HepG2 (cell line): ENCODE measurements around the gene NAMPT. TPM values are rescaled to one million over a fixed set of nuclear protein-coding genes. Genes with fewer than 3 reads are reported as not detected.

Source experiments
- ADNP ChIP-seq: sonication (generic); formaldehyde crosslinking; IDR thresholded peaks from 2 replicates; pipeline ENCODE4 v1.4.0; 2020; ENCODE audit warnings: missing genetic modification reagents
- BRD4 ChIP-seq: sonication (generic); formaldehyde crosslinking; IDR thresholded peaks from 2 replicates; pipeline ENCODE4 v1.4.0; 2020; ENCODE audit warnings: missing genetic modification reagents
- GFI1 ChIP-seq: sonication (generic); formaldehyde crosslinking; IDR thresholded peaks from 2 replicates; pipeline ENCODE4 v1.5.0; 2020; ENCODE audit warnings: missing genetic modification reagents, mild to moderate bottlenecking, borderline replicate concordance
- GLI4 ChIP-seq: sonication (generic); formaldehyde crosslinking; IDR thresholded peaks from 2 replicates; pipeline ENCODE4 v1.5.1; 2020; ENCODE audit warnings: missing genetic modification reagents, mild to moderate bottlenecking, moderate library complexity, borderline replicate concordance
- MXD3 ChIP-seq: IDR thresholded peaks from 2 replicates; pipeline ENCODE4 v1.6.1; 2016; ENCODE audit warnings: mild to moderate bottlenecking, missing biosample characterization, missing genetic modification reagents
- PRMT3 ChIP-seq: sonication (generic); formaldehyde crosslinking; IDR thresholded peaks from 2 replicates; pipeline ENCODE4 v1.8.1; 2022; ENCODE audit warnings: low read depth, mild to moderate bottlenecking, moderate library complexity, missing genetic modification reagents, borderline replicate concordance
- SOX5 ChIP-seq: IDR thresholded peaks from 2 replicates; pipeline ENCODE4 v1.6.1; 2016; ENCODE audit warnings: borderline replicate concordance
- TEAD3 ChIP-seq: optimal IDR thresholded peaks from 2 replicates; pipeline ENCODE3; 2016; ENCODE audit warnings: borderline replicate concordance
- TOE1 ChIP-seq: sonication (generic); formaldehyde crosslinking; IDR thresholded peaks from 2 replicates; pipeline ENCODE4 v1.4.0; 2020; ENCODE audit warnings: mild to moderate bottlenecking, missing genetic modification reagents
- XBP1 ChIP-seq: sonication (generic); formaldehyde crosslinking; IDR thresholded peaks from 2 replicates; pipeline ENCODE4 v1.5.0; 2020; ENCODE audit warnings: missing genetic modification reagents
- ZBTB39 ChIP-seq: sonication (generic); formaldehyde crosslinking; IDR thresholded peaks from 2 replicates; pipeline ENCODE4 v1.5.0; 2020; ENCODE audit warnings: missing genetic modification reagents
- ZBTB43 ChIP-seq: sonication (generic); formaldehyde crosslinking; conservative IDR thresholded peaks from 2 replicates; pipeline ENCODE4 v1.4.0; 2020; ENCODE audit warnings: missing genetic modification reagents
- ZMAT3 ChIP-seq: sonication (generic); formaldehyde crosslinking; conservative IDR thresholded peaks from 2 replicates; pipeline ENCODE4 v1.7.0; 2021; ENCODE audit warnings: missing genetic modification reagents
- ZNF230 ChIP-seq: sonication (generic); formaldehyde crosslinking; IDR thresholded peaks from 2 replicates; pipeline ENCODE4 v1.4.0; 2020; ENCODE audit warnings: mild to moderate bottlenecking, missing genetic modification reagents
- ZNF292 ChIP-seq: sonication (generic); formaldehyde crosslinking; IDR thresholded peaks from 2 replicates; pipeline ENCODE4 v1.8.1; 2022; ENCODE audit warnings: mild to moderate bottlenecking, low read depth, missing genetic modification reagents, borderline replicate concordance
- ZNF362 ChIP-seq: sonication (generic); formaldehyde crosslinking; IDR thresholded peaks from 2 replicates; pipeline ENCODE4 v1.4.0; 2020; ENCODE audit warnings: missing genetic modification reagents, mild to moderate bottlenecking, borderline replicate concordance
- ZNF530 ChIP-seq: sonication (generic); formaldehyde crosslinking; IDR thresholded peaks from 2 replicates; pipeline ENCODE4 v1.5.0; 2020; ENCODE audit warnings: low read depth, mild to moderate bottlenecking, missing genetic modification reagents
- ZNF891 ChIP-seq: sonication (generic); formaldehyde crosslinking; IDR thresholded peaks from 2 replicates; pipeline ENCODE4 v1.5.0; 2020; ENCODE audit warnings: mild to moderate bottlenecking, missing genetic modification reagents
- ZSCAN30 ChIP-seq: sonication (generic); formaldehyde crosslinking; IDR thresholded peaks from 2 replicates; pipeline ENCODE4 v1.5.0; 2020; ENCODE audit warnings: mild to moderate bottlenecking, missing genetic modification reagents
- polyA plus RNA-seq, 8 experiments: library from polyadenylated mRNA; depleted of rRNA in 3 of 8; stranded (reverse) in 7 of 8; unstranded in 1 of 8; fragments of >200 nt; fragmentation: Illumina TruSeq in 4 of 8; extraction: Trizol in 4 of 8; gene quantifications; 2 replicates each; pipeline versions ENCODE4 v1.2.1 to v1.2.3, GENCODE V29; 2011 to 2016; ENCODE audit warnings: low read depth in 4 of 8, missing spikeins in 1 of 8, mixed read lengths in 1 of 8; ENCODE audit not compliant: insufficient read depth in 1 of 8
- total RNA-seq, 5 experiments: library from RNA; depleted of rRNA; stranded (reverse); fragments of >200 nt; fragmentation: Illumina TruSeq; extraction: Trizol; gene quantifications; 2 replicates each; pipeline ENCODE4 v1.2.3, GENCODE V29; 2016; ENCODE audit warnings: low read depth in 1 of 5
- TF ChIP-seq, protein P1 (sequence below): sonication (generic); formaldehyde crosslinking; IDR thresholded peaks from 2 replicates; pipeline ENCODE4 v1.4.0; 2020; ENCODE audit warnings: missing genetic modification reagents, borderline replicate concordance
- TF ChIP-seq, protein P2 (sequence below): sonication (generic); formaldehyde crosslinking; IDR thresholded peaks from 2 replicates; pipeline ENCODE4 v1.8.0; 2022; ENCODE audit warnings: mild to moderate bottlenecking, missing genetic modification reagents; ENCODE audit not compliant: insufficient replicate concordance

NAMPT gene
- total and polyA plus RNA-seq, 2 of the 13 experiments (the other 11 are each of a cell fraction or from before 2014, with no cell fraction given), result 15.8 to 67.7 TPM

- TF ChIP-seq, protein P1, sequence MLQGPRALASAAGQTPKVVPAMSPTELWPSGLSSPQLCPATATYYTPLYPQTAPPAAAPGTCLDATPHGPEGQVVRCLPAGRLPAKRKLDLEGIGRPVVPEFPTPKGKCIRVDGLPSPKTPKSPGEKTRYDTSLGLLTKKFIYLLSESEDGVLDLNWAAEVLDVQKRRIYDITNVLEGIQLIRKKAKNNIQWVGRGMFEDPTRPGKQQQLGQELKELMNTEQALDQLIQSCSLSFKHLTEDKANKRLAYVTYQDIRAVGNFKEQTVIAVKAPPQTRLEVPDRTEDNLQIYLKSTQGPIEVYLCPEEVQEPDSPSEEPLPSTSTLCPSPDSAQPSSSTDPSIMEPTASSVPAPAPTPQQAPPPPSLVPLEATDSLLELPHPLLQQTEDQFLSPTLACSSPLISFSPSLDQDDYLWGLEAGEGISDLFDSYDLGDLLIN (CRISPR knock-in tag), result no peak
- no peak for TF ChIP-seq ZBTB39 (CRISPR knock-in tag)
- TF ChIP-seq ZBTB43 (CRISPR knock-in tag), result no peak
- TF ChIP-seq PRMT3 (CRISPR knock-in tag), result no peak
- no peak for TF ChIP-seq ZNF230 (CRISPR knock-in tag)
- peak; percentile 5 for TF ChIP-seq TEAD3 (CRISPR knock-in tag)
- no peak for TF ChIP-seq SOX5
- no peak for TF ChIP-seq ZNF530 (CRISPR knock-in tag)
- TF ChIP-seq, protein P2, sequence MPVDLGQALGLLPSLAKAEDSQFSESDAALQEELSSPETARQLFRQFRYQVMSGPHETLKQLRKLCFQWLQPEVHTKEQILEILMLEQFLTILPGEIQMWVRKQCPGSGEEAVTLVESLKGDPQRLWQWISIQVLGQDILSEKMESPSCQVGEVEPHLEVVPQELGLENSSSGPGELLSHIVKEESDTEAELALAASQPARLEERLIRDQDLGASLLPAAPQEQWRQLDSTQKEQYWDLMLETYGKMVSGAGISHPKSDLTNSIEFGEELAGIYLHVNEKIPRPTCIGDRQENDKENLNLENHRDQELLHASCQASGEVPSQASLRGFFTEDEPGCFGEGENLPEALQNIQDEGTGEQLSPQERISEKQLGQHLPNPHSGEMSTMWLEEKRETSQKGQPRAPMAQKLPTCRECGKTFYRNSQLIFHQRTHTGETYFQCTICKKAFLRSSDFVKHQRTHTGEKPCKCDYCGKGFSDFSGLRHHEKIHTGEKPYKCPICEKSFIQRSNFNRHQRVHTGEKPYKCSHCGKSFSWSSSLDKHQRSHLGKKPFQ (CRISPR knock-in tag), result no peak
- no peak for TF ChIP-seq ZNF891
- no peak for TF ChIP-seq ADNP
- no peak for TF ChIP-seq ZMAT3
- no peak for TF ChIP-seq ZNF362 (CRISPR knock-in tag)
- TF ChIP-seq ZNF292 (CRISPR knock-in tag), result no peak
- TF ChIP-seq TOE1 (CRISPR knock-in tag), result no peak
- no peak for TF ChIP-seq GFI1 (CRISPR knock-in tag)
- no peak for TF ChIP-seq XBP1
- no peak for TF ChIP-seq GLI4
- no peak for TF ChIP-seq BRD4 (CRISPR knock-in tag)
- TF ChIP-seq ZSCAN30 (CRISPR knock-in tag), result no peak
- TF ChIP-seq MXD3 (CRISPR knock-in tag), result no peak
Observed at GRCh38 chr7:106327538-106328481, 43.0 kb upstream of the NAMPT start (continued).
